Measurements from ENCODE around the gene ADAM11. TPM values are rescaled to one million over a fixed set of nuclear protein-coding genes. Genes with fewer than 3 reads are reported as not detected.

ADAM11 gene
- polyA plus RNA-seq, 4 donors, result 0.15 to 0.62 TPM; not detected in 2

DNA sequence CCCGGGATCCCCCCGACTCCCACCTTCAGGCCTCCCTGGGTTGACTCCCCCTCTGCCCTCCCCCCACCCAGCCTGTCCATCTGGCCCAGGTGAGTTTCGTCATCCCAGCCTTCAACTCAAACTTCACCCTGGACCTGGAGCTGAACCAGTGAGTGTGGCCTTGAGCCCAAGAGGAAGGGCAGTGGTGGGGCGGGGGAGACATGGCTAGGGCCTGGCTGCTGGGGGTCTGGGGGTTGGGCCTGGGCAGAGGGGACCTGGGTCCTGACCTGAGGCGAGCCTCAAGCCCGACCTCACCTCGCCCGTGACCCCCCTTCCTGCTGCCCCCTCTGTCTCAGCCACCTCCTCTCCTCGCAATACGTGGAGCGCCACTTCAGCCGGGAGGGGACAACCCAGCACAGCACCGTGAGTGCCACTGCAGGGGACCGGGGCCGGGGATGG lies 10.9 kb downstream of the ADAM11 start:
- Histone ChIP-seq H3K4me1 (ENCODE audit: control insufficient read depth in 3 of 3, insufficient read depth in 2 of 3, low read depth in 1 of 3, low read length in 2 of 3) (peaks cover 0 to 5% (median 0%) of the 10 kb centered on the region in 3 donors), H3K36me3 (ENCODE audit: control insufficient read depth in 3 of 3, insufficient read depth in 2 of 3, low read depth in 1 of 3, low read length in 3 of 3) (no peaks in the 10 kb centered on the region), H3K4me3 (ENCODE audit: low read depth in 1 of 3, low read length in 3 of 3) (no peak overlapping the region), H3K9me3 (ENCODE audit: control insufficient read depth in 2 of 2, insufficient read depth in 1 of 2, low read depth in 1 of 2, low read length in 1 of 2) (no peaks in the 10 kb centered on the region), H3K27ac (ENCODE audit: low read depth in 1 of 3, low read length in 2 of 3) (no peak overlapping the region), H3K27me3 (ENCODE audit: control insufficient read depth in 3 of 3, insufficient read depth in 3 of 3, low read length in 3 of 3) (peaks cover 0 to 12% (median 0%) of the 10 kb centered on the region in 3 donors)
- DNase-seq, result no peak
- WGBS, 3 donors, result 45 to 72% (median 50%) methylated on average over 12 to 15 of the region's 15 CpGs
- FAIRE-seq, result no peak

DNA sequence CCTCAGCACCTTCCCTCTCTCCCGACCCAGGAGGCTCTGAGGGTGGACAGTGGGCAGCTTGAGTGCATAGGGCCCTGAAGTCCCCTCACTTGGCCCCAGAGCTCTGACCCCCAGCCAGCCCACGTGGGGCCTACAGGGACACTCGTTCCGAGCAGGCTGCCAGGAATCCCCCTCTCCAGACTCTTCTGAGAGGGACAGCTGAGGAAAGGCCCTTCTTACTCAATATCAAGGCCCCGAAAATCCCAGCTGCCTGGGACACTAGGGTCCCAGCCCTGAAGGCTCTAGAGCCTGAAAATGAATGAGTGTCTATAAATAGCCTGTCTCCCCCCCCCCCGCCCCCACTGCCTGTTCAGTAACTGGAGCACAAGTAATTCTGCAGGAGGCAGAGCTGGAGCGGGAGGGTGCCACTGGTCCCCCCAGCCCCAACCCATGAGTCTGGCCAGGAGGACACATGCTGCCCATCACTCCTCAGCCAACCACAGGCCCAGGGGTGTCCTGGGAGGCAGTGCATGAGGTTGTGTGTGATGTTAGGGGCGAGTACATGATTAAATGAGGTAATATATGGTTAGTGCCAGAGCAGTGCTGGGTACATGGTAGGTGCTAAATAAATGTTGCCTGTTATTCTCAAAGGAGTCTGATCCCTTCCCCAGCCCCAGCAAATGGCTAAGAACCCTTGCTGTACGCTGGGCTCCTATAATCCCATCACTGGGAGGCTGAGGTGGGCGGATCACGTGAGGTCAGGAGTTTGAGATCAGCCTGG lies 11.6 kb downstream of the ADAM11 start:
- FAIRE-seq, result no peak

DNA sequence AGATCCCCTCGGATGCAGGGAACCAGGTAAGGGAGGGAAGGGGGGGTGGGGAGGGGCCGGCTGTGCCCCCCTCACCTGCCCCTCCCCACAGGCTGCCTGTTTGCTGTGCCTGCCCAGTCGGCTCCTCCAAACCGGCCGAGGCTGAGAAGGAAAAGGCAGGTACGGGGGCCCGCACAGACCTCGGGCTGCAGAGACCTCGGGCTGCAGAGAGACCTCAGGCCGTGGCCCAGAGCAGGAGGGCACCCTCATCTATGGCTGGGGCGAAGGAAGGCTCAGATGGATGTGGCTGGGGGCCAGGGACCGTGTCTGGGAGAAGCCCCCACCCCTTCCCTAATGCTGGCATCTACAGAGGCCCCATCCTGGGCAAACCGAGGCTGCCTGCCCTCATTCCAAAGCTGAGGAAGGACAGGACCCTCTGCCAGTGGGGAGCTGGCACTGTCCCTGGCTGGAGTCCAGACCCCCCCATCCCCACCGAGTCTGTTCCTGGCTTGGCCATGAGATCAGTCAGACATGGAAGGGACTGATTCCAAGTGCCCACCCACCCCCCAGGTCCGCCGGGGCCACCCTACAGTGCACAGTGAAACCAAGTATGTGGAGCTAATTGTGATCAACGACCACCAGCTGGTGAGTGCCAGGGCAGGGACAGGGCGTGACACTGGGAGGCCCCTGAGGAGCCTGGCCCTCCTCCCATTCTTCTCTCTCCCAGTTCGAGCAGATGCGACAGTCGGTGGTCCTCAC lies 13.7 kb downstream of the ADAM11 start:
- Histone ChIP-seq H3K4me1 (ENCODE audit: control insufficient read depth in 3 of 3, insufficient read depth in 2 of 3, low read depth in 1 of 3, low read length in 2 of 3) (peaks cover 0 to 17% (median 0%) of the 10 kb centered on the region in 3 donors), H3K9me3 (ENCODE audit: control insufficient read depth in 2 of 2, insufficient read depth in 1 of 2, low read depth in 1 of 2, low read length in 1 of 2) (no peaks in the 10 kb centered on the region), H3K27me3 (ENCODE audit: control insufficient read depth in 3 of 3, insufficient read depth in 3 of 3, low read length in 3 of 3) (peaks cover 0 to 17% (median 0%) of the 10 kb centered on the region in 3 donors), H3K36me3 (ENCODE audit: control insufficient read depth in 3 of 3, insufficient read depth in 2 of 3, low read depth in 1 of 3, low read length in 3 of 3) (no peaks in the 10 kb centered on the region), H3K4me3 (ENCODE audit: low read depth in 1 of 3, low read length in 3 of 3) (no peak overlapping the region), H3K27ac (ENCODE audit: low read depth in 1 of 3, low read length in 2 of 3) (no peak overlapping the region)
- FAIRE-seq, result no peak
- DNase-seq, result no peak
- WGBS, 3 donors, result 51 to 62% (median 52%) methylated on average over 19 to 21 of the region's 21 CpGs

More for the DNA sequence above, 11.6 kb downstream of the ADAM11 start:
- Histone ChIP-seq H3K9me3 (ENCODE audit: control insufficient read depth in 2 of 2, insufficient read depth in 1 of 2, low read depth in 1 of 2, low read length in 1 of 2) (no peaks in the 10 kb centered on the region), H3K36me3 (ENCODE audit: control insufficient read depth in 3 of 3, insufficient read depth in 2 of 3, low read depth in 1 of 3, low read length in 3 of 3) (no peaks in the 10 kb centered on the region), H3K4me1 (ENCODE audit: control insufficient read depth in 3 of 3, insufficient read depth in 2 of 3, low read depth in 1 of 3, low read length in 2 of 3) (peaks cover 0 to 9% (median 0%) of the 10 kb centered on the region in 3 donors), H3K27ac (ENCODE audit: low read depth in 1 of 3, low read length in 2 of 3) (no peak overlapping the region), H3K4me3 (ENCODE audit: low read depth in 1 of 3, low read length in 3 of 3) (no peak overlapping the region), H3K27me3 (ENCODE audit: control insufficient read depth in 3 of 3, insufficient read depth in 3 of 3, low read length in 3 of 3) (peaks cover 0 to 12% (median 0%) of the 10 kb centered on the region in 3 donors)
- no peak for DNase-seq
- WGBS, 3 donors, result 59 to 69% (median 68%) methylated on average over 10 to 11 of the region's 11 CpGs

DNA sequence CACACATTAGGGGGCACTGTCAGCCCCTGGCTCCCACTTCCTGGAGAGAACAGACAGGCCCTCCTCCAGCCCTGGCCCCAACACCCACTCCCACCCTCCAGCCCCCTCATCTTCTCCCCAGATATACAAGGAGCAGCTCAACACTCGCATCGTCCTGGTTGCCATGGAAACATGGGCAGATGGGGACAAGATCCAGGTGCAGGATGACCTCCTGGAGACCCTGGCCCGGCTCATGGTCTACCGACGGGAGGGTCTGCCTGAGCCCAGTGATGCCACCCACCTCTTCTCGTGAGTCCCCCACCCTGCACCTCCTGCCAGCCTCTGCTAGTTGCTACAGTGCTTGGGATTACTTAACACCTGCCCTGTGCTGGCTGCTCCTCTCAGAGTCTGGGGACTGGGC lies 14.4 kb downstream of the ADAM11 start:
- DNase-seq (no peak), FAIRE-seq (no peak)
- Histone ChIP-seq H3K36me3 (ENCODE audit: control insufficient read depth in 3 of 3, insufficient read depth in 2 of 3, low read depth in 1 of 3, low read length in 3 of 3) (no peaks in the 10 kb centered on the region), H3K4me1 (ENCODE audit: control insufficient read depth in 3 of 3, insufficient read depth in 2 of 3, low read depth in 1 of 3, low read length in 2 of 3) (peaks cover 0 to 17% (median 0%) of the 10 kb centered on the region in 3 donors), H3K27me3 (ENCODE audit: control insufficient read depth in 3 of 3, insufficient read depth in 3 of 3, low read length in 3 of 3) (peaks cover 0 to 14% (median 0%) of the 10 kb centered on the region in 3 donors), H3K4me3 (ENCODE audit: low read depth in 1 of 3, low read length in 3 of 3) (no peak overlapping the region), H3K9me3 (ENCODE audit: control insufficient read depth in 2 of 2, insufficient read depth in 1 of 2, low read depth in 1 of 2, low read length in 1 of 2) (no peaks in the 10 kb centered on the region), H3K27ac (ENCODE audit: low read depth in 1 of 3, low read length in 2 of 3) (no peak overlapping the region)
- WGBS, 3 donors, result 39 to 53% (median 51%) methylated on average over 6 of the region's 6 CpGs

DNA sequence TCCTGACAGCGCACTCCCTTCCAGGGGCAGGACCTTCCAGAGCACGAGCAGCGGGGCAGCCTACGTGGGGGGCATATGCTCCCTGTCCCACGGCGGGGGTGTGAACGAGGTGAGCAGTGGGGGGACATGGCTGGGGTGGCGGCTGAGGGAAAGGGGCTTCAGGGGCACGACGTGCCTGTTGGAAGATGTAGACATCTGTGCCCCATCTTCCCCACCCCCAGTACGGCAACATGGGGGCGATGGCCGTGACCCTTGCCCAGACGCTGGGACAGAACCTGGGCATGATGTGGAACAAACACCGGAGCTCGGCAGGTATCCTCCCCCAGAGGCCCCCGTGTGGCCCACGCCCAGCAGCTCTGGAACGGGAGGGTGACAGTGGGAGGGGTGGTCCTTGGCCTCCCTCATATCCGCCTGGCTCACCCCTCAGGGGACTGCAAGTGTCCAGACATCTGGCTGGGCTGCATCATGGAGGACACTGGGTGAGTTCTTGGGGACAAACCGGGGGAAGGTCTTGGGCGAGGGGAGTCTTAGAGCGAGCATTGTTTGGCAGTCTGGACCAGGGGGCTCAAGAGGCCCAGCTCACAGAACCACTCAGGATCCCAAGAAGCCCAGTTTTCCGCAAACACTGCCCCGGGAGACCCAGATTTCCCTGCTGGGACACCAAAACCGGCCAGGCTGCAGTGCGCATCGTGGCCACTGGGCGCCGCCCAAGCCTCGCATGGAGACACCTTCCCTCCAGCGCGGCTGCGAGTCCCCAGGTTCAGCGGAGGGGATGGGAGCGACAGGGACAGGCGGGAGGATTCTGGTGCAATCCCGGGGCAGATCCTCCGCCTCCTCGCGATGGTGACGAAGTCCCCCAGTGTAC lies 15.7 kb downstream of the ADAM11 start:
- peak overlapping the region in 2 of 3 donors; percentile 13 to 53 for H3K4me3 ChIP-seq (ENCODE audit: low read depth in 1 of 3, low read length in 3 of 3)
- FAIRE-seq, result no peak

DNA sequence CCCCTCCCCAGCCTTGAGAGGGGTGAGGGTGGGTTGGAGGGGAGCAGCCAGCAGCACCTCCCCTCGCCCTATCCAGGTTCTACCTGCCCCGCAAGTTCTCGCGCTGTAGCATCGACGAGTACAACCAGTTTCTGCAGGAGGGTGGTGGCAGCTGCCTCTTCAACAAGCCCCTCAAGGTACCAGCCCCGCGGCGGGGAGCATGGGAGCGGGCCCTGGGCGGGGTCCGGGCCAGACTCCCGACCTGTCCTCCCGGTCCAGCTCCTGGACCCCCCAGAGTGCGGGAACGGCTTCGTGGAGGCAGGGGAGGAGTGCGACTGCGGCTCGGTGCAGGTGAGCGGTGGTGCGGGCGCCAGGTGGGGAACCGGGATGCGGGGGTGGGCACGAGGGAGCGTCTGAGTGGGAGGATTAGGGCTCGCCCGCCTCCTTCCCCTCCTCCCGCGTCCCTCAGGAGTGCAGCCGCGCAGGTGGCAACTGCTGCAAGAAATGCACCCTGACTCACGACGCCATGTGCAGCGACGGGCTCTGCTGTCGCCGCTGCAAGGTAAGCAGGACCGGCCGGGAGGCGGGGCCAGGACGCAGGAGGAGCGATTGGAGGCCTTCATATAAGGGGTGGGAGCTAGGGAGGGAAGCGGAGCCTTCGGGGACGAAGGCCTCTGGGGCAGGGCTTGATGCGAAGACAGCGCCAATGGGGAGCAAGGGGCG lies 16.5 kb downstream of the ADAM11 start:
- DNase-seq (peak in 1 of 2 donors; percentile 99), FAIRE-seq (no peak)
- peak overlapping the region in 2 of 3 donors; percentile 13 to 53 for H3K4me3 ChIP-seq (ENCODE audit: low read depth in 1 of 3, low read length in 3 of 3)
- peaks cover 0 to 27% (median 0%) of the 10 kb centered on the region in 3 donors for H3K4me1 ChIP-seq (ENCODE audit: control insufficient read depth in 3 of 3, insufficient read depth in 2 of 3, low read depth in 1 of 3, low read length in 2 of 3)
- peaks cover 0 to 3% (median 0%) of the 10 kb centered on the region in 3 donors for H3K36me3 ChIP-seq (ENCODE audit: control insufficient read depth in 3 of 3, insufficient read depth in 2 of 3, low read depth in 1 of 3, low read length in 3 of 3)
- H3K27ac ChIP-seq (ENCODE audit: low read depth in 1 of 3, low read length in 2 of 3), result peak overlapping the region in 1 of 3 donors; percentile 6
- 1% methylated on average over 46 to 50 of the region's 50 CpGs for WGBS, 3 donors
- peaks cover 0 to 20% (median 0%) of the 10 kb centered on the region in 3 donors for H3K27me3 ChIP-seq (ENCODE audit: control insufficient read depth in 3 of 3, insufficient read depth in 3 of 3, low read length in 3 of 3)
- H3K9me3 ChIP-seq (ENCODE audit: control insufficient read depth in 2 of 2, insufficient read depth in 1 of 2, low read depth in 1 of 2, low read length in 1 of 2), result no peaks in the 10 kb centered on the region

More for the DNA sequence above, 15.7 kb downstream of the ADAM11 start:
- DNase-seq, result peak; percentile 81 to 88
- H3K36me3 ChIP-seq (ENCODE audit: control insufficient read depth in 3 of 3, insufficient read depth in 2 of 3, low read depth in 1 of 3, low read length in 3 of 3), result peaks cover 0 to 3% (median 0%) of the 10 kb centered on the region in 3 donors
- no peaks in the 10 kb centered on the region for H3K9me3 ChIP-seq (ENCODE audit: control insufficient read depth in 2 of 2, insufficient read depth in 1 of 2, low read depth in 1 of 2, low read length in 1 of 2)
- H3K27ac ChIP-seq (ENCODE audit: low read depth in 1 of 3, low read length in 2 of 3), result no peak overlapping the region
- 10 to 24% (median 17%) methylated on average over 33 to 42 of the region's 42 CpGs for WGBS, 3 donors
- H3K27me3 ChIP-seq (ENCODE audit: control insufficient read depth in 3 of 3, insufficient read depth in 3 of 3, low read length in 3 of 3), result peaks cover 0 to 17% (median 0%) of the 10 kb centered on the region in 3 donors
- H3K4me1 ChIP-seq (ENCODE audit: control insufficient read depth in 3 of 3, insufficient read depth in 2 of 3, low read depth in 1 of 3, low read length in 2 of 3), result peaks cover 0 to 25% (median 0%) of the 10 kb centered on the region in 3 donors

DNA sequence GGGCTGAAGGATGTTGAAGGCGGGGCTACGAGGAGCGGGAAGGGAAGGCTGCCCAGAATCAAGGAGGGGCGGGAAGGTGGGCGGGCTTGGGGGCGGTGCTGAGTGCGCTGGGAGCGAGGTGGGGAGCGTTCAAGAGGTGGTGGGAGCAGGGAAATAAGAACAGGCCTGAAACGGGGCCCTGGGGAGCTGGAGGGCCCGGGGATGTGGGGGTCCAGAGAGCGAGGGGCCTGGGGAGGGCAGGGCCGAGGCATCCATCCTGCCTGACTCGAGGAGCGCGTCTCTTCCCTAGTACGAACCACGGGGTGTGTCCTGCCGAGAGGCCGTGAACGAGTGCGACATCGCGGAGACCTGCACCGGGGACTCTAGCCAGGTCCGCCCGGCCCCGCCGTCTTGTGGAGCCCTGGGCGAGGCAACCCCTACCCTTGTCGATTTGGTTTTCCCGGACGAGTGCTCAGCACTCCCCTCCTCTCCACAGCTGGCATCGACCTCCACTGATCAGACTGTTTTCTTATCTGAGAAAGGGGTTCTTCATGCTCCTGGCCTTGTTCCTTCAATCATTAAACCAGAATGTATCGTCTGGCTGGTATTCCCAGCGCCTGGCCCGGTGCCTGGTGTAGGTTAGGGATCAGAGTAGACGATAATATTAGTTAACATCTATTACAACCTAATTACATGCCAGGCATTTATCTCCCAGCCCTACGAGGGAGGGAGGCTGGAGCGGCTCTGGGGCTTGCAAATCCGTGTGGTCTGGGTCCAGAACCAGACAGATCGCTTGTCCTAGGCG lies 17.2 kb downstream of the ADAM11 start:
- peak; percentile 77 to 99 for DNase-seq
- Histone ChIP-seq H3K36me3 (ENCODE audit: control insufficient read depth in 3 of 3, insufficient read depth in 2 of 3, low read depth in 1 of 3, low read length in 3 of 3) (peaks cover 0 to 3% (median 0%) of the 10 kb centered on the region in 3 donors), H3K4me3 (ENCODE audit: low read depth in 1 of 3, low read length in 3 of 3) (peak overlapping the region; percentile 20 to 51 (median 40)), H3K27ac (ENCODE audit: low read depth in 1 of 3, low read length in 2 of 3) (peak overlapping the region in 1 of 3 donors; percentile 28), H3K27me3 (ENCODE audit: control insufficient read depth in 3 of 3, insufficient read depth in 3 of 3, low read length in 3 of 3) (peaks cover 0 to 20% (median 0%) of the 10 kb centered on the region in 3 donors), H3K9me3 (ENCODE audit: control insufficient read depth in 2 of 2, insufficient read depth in 1 of 2, low read depth in 1 of 2, low read length in 1 of 2) (no peaks in the 10 kb centered on the region), H3K4me1 (ENCODE audit: control insufficient read depth in 3 of 3, insufficient read depth in 2 of 3, low read depth in 1 of 3, low read length in 2 of 3) (peaks cover 0 to 27% (median 0%) of the 10 kb centered on the region in 3 donors)
- FAIRE-seq, result no peak
- WGBS, 3 donors, result 3 to 8% (median 6%) methylated on average over 37 to 43 of the region's 43 CpGs
